ENCODE results near the gene RALGAPA2. TPM values are rescaled to one million over a fixed set of nuclear protein-coding genes. Genes with fewer than 3 reads are reported as not detected.
A peak's percentile ranks its signal among the peaks of the same experiment; 100 is the strongest.

Gene RALGAPA2
- polyA plus RNA-seq, 1 experiment, result 2.2 TPM

GRCh38 chr20:20411836-20412235, 300.6 kb downstream of the RALGAPA2 start:
- ChIA-PET POLR2A (no interaction called here), CTCF (no interaction called here)
- TF ChIP-seq CTCF (IDR thresholded peaks at IDR 0.05; ENCODE audit: low read depth, low read length), result no peak
- no peak overlapping the region for H3K4me3 ChIP-seq (ENCODE audit: low read depth, low read length)
- H3K9me3 ChIP-seq (ENCODE audit: control insufficient read depth, insufficient read depth, low read length), result no peaks in the 10 kb centered on the region; the same call in 1 of the 2 replicates
- no peak for DNase-seq (ENCODE audit: low read depth, low spot score)
- no peak overlapping the region for H3K27ac ChIP-seq (ENCODE audit: low read depth, low read length)
- no peaks in the 10 kb centered on the region for H3K27me3 ChIP-seq (ENCODE audit: control insufficient read depth, insufficient read depth, low read length)

GRCh38 chr20:20411402-20411801, 301.0 kb downstream of the RALGAPA2 start:
- no peak overlapping the region for H3K4me3 ChIP-seq (ENCODE audit: low read depth, low read length)
- no peak for DNase-seq (ENCODE audit: low read depth, low spot score)
- TF ChIP-seq CTCF (IDR thresholded peaks at IDR 0.05; ENCODE audit: low read depth, low read length), result no peak
- no peaks in the 10 kb centered on the region for H3K27me3 ChIP-seq (ENCODE audit: control insufficient read depth, insufficient read depth, low read length)
- POLR2A ChIA-PET, result no interaction called here
- CTCF ChIA-PET, result no interaction called here
- no peaks in the 10 kb centered on the region; the same call in 1 of the 2 replicates for H3K9me3 ChIP-seq (ENCODE audit: control insufficient read depth, insufficient read depth, low read length)
- no peak overlapping the region for H3K27ac ChIP-seq (ENCODE audit: low read depth, low read length)

- H3K9me3 ChIP-seq (ENCODE audit: control insufficient read depth, insufficient read depth, low read length), result no peaks in the 10 kb centered on the region; the same call in 1 of the 2 replicates
- no peak for TF ChIP-seq CTCF (IDR thresholded peaks at IDR 0.05; ENCODE audit: low read depth, low read length)
- no peak overlapping the region for H3K4me3 ChIP-seq (ENCODE audit: low read depth, low read length)
- ChIA-PET CTCF (interaction anchor here (1.4 kb wide), 1 partner anchor 184 kb away, joined by 4 read pairs; no protein-coding TSS in a partner anchor), POLR2A (no interaction called here)
- no peaks in the 10 kb centered on the region for H3K27me3 ChIP-seq (ENCODE audit: control insufficient read depth, insufficient read depth, low read length)
- H3K27ac ChIP-seq (ENCODE audit: low read depth, low read length), result no peak overlapping the region
- DNase-seq (ENCODE audit: low read depth, low spot score), result no peak
Measured at GRCh38 chr20:20410678-20411077, 301.8 kb downstream of the RALGAPA2 start.

GRCh38 chr20:20409331-20409730, 303.1 kb downstream of the RALGAPA2 start:
- ChIA-PET POLR2A (no interaction called here), CTCF (interaction anchor here (0.5 to 1.4 kb wide), 2 partner anchors 32 to 185 kb away, joined by 4 to 5 read pairs; no protein-coding TSS in a partner anchor)
- H3K4me3 ChIP-seq (ENCODE audit: low read depth, low read length), result no peak overlapping the region
- no peaks in the 10 kb centered on the region; the same call in 1 of the 2 replicates for H3K9me3 ChIP-seq (ENCODE audit: control insufficient read depth, insufficient read depth, low read length)
- H3K27ac ChIP-seq (ENCODE audit: low read depth, low read length), result no peak overlapping the region
- no peaks in the 10 kb centered on the region for H3K27me3 ChIP-seq (ENCODE audit: control insufficient read depth, insufficient read depth, low read length)
- DNase-seq (ENCODE audit: low read depth, low spot score), result no peak
- TF ChIP-seq CTCF (IDR thresholded peaks at IDR 0.05; ENCODE audit: low read depth, low read length), result no peak

GRCh38 chr20:20407891-20408805, 304.3 kb downstream of the RALGAPA2 start:
- no peak for DNase-seq (ENCODE audit: low read depth, low spot score)
- ChIA-PET POLR2A (no interaction called here), CTCF (interaction anchor here (0.6 to 1.9 kb wide), 5 partner anchors 8 to 29 kb away, joined by 3 to 5 read pairs (median 3); no protein-coding TSS in a partner anchor)
- no peak overlapping the region for H3K27ac ChIP-seq (ENCODE audit: low read depth, low read length)
- no peaks in the 10 kb centered on the region for H3K27me3 ChIP-seq (ENCODE audit: control insufficient read depth, insufficient read depth, low read length)
- TF ChIP-seq CTCF (IDR thresholded peaks at IDR 0.05; ENCODE audit: low read depth, low read length), result peak; percentile 46
- H3K4me3 ChIP-seq (ENCODE audit: low read depth, low read length), result no peak overlapping the region
- no peaks in the 10 kb centered on the region for H3K9me3 ChIP-seq (ENCODE audit: control insufficient read depth, insufficient read depth, low read length)
